HL-60 (cell line): Measurements from ENCODE around the gene DCX.

Experiments
- DNase-seq, 2 experiments: peaks; one replicate each; pipeline ENCODE4 v3.0.0-alpha.2; 2010 to 2020; ENCODE audit warnings: low read depth in 1 of 2, low spot score in 1 of 2
- H3K27ac ChIP-seq: fragments of 250-450 bp; sonication (Bioruptor Pico); replicated peaks from 2 replicates; pipeline ENCODE4 v1.5.1; 2020; ENCODE audit warnings: mild to moderate bottlenecking, moderate library complexity
- H3K27me3 ChIP-seq: fragments of 250-450 bp; sonication (Bioruptor Pico); 2 replicates; pipeline ENCODE4 v1.5.1; 2021; ENCODE audit warnings: mild to moderate bottlenecking, moderate library complexity; ENCODE audit not compliant: insufficient read depth, poor library complexity, severe bottlenecking
- H3K4me3 ChIP-seq: replicated peaks from 2 replicates; pipeline ENCODE4 v1.5.1; 2011; ENCODE audit warnings: mild to moderate bottlenecking, control low read depth, low read length; ENCODE audit not compliant: insufficient read depth
- GABPA ChIP-seq: IDR thresholded peaks from 2 replicates; pipeline ENCODE4 v1.6.1; 2012; ENCODE audit warnings: low read depth
- POLR2AphosphoS5 ChIP-seq: IDR thresholded peaks from 2 replicates; pipeline ENCODE4 v1.6.1; 2012; ENCODE audit warnings: low read depth
- SPI1 ChIP-seq: IDR thresholded peaks from 2 replicates; pipeline ENCODE4 v1.6.1; 2012; ENCODE audit warnings: low read depth, mild to moderate bottlenecking, borderline replicate concordance
- TF ChIP-seq, protein P1 (sequence below): IDR thresholded peaks from one replicate; pipeline ENCODE4 v1.5.1; 2011; ENCODE audit warnings: low read length, control low read depth, inconsistent platforms; ENCODE audit not compliant: insufficient read depth
- TF ChIP-seq, protein P2 (sequence below): IDR thresholded peaks from 2 replicates; pipeline ENCODE4 v1.6.1; 2012; ENCODE audit warnings: low read depth; ENCODE audit not compliant: insufficient replicate concordance

DCX gene

DNA sequence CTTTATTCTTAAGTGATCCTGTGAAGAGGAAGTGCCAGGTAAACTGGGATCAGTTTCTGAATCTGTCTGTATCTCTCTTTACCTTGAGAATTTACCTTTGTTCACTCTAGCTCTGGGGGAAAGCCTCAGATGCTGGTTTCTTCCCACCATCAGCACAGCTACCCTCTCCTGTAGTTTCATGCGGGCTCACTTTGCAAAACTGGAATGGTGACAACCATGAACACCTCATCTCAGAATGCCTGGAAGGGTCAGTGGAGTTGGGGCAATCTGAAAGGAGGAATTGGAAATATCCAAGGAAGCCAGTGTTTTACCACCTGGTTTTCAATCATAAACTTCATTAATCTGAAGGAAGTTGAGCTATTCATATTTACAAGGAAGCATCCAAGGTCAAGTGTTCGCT, 30.8 kb upstream of the DCX start:
- H3K4me3 ChIP-seq: no peak overlapping the region
- DNase-seq: no peak
- H3K27me3 ChIP-seq: no peaks in the 10 kb centered on the region
- no peak overlapping the region for H3K27ac ChIP-seq
- TF ChIP-seq, protein P1, sequence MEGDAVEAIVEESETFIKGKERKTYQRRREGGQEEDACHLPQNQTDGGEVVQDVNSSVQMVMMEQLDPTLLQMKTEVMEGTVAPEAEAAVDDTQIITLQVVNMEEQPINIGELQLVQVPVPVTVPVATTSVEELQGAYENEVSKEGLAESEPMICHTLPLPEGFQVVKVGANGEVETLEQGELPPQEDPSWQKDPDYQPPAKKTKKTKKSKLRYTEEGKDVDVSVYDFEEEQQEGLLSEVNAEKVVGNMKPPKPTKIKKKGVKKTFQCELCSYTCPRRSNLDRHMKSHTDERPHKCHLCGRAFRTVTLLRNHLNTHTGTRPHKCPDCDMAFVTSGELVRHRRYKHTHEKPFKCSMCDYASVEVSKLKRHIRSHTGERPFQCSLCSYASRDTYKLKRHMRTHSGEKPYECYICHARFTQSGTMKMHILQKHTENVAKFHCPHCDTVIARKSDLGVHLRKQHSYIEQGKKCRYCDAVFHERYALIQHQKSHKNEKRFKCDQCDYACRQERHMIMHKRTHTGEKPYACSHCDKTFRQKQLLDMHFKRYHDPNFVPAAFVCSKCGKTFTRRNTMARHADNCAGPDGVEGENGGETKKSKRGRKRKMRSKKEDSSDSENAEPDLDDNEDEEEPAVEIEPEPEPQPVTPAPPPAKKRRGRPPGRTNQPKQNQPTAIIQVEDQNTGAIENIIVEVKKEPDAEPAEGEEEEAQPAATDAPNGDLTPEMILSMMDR: no peak
- TF ChIP-seq, protein P2, sequence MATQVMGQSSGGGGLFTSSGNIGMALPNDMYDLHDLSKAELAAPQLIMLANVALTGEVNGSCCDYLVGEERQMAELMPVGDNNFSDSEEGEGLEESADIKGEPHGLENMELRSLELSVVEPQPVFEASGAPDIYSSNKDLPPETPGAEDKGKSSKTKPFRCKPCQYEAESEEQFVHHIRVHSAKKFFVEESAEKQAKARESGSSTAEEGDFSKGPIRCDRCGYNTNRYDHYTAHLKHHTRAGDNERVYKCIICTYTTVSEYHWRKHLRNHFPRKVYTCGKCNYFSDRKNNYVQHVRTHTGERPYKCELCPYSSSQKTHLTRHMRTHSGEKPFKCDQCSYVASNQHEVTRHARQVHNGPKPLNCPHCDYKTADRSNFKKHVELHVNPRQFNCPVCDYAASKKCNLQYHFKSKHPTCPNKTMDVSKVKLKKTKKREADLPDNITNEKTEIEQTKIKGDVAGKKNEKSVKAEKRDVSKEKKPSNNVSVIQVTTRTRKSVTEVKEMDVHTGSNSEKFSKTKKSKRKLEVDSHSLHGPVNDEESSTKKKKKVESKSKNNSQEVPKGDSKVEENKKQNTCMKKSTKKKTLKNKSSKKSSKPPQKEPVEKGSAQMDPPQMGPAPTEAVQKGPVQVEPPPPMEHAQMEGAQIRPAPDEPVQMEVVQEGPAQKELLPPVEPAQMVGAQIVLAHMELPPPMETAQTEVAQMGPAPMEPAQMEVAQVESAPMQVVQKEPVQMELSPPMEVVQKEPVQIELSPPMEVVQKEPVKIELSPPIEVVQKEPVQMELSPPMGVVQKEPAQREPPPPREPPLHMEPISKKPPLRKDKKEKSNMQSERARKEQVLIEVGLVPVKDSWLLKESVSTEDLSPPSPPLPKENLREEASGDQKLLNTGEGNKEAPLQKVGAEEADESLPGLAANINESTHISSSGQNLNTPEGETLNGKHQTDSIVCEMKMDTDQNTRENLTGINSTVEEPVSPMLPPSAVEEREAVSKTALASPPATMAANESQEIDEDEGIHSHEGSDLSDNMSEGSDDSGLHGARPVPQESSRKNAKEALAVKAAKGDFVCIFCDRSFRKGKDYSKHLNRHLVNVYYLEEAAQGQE: no peak
- TF ChIP-seq GABPA: no peak
- TF ChIP-seq POLR2AphosphoS5: no peak
- TF ChIP-seq SPI1: no peak

DNA sequence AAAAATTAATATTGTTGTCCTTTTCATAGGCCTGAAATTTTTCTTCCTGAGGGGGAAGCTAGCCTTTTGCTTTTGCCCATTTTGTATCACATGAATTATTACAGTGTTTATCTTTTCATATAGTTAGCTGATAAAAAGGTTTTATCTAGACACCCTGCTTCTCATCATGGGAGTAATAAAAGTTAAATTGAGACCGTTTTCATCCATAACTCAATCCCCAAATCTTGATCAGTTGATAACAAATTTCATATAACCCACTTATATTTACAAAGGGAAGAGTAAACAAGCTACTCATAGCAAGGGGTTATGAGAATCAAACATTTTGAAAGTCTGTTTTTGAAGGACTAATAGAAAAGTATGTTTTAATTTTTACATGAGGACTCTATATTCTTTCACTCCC, 23.5 kb upstream of the DCX start:
- Histone ChIP-seq H3K4me3 (no peak overlapping the region), H3K27ac (no peak overlapping the region), H3K27me3 (no peaks in the 10 kb centered on the region)
- DNase-seq: no peak
- TF ChIP-seq, protein P2: no peak
- TF ChIP-seq, protein P1: no peak
- TF ChIP-seq SPI1 (no peak), GABPA (no peak), POLR2AphosphoS5 (no peak)

DNA sequence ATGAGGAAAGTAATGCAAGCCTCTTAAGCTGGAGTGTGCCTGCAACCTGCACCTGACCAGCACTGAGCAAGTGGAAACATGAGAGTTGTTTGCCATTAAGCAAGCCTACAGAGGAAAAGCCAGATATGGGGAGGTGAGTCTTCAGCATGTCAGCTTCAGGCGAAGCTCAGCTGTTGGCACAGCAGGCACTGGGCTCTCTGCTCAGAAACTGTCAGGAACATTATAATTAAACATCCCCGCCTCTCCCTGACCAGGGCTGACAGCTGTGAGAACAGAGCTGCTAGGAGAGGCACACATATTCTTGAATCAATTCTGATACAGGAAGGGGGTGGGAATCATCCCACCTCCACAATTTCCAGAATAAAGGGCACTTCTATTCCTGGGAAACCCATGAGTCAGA, 19.0 kb upstream of the DCX start:
- Histone ChIP-seq H3K27ac (no peak overlapping the region), H3K4me3 (no peak overlapping the region), H3K27me3 (no peaks in the 10 kb centered on the region)
- TF ChIP-seq SPI1 (no peak), GABPA (no peak), POLR2AphosphoS5 (no peak)
- TF ChIP-seq, protein P1: no peak
- TF ChIP-seq, protein P2: no peak
- DNase-seq: no peak
